Left ventricle myocardium superior (tissue), 1 donor: Measurements from ENCODE around the gene EBF3. TPM values are rescaled to one million over a fixed set of nuclear protein-coding genes. Genes with fewer than 3 reads are reported as not detected.

ENCODE experiments used
- ATAC-seq: fragments of 200-7000 bp; cut with Tn5 transposase; one replicate; pipeline ENCODE4 v1.9.1; 2020; ENCODE audit warnings: mild to moderate bottlenecking, moderate library complexity
- DNase-seq: peaks from one replicate; pipeline ENCODE4 v3.0.0-alpha.2; 2020
- intact Hi-C: fragments of 100-400 bp; cut with micrococcal nuclease; formaldehyde crosslinking; loops from one replicate; pipeline ENCODE4 v1.11.0; 2022
- total RNA-seq: library from RNA; stranded (reverse); fragmentation: NEBNext Ultra II Directional; extraction: Animal tissue kit (Norgen Biotek cat#: 25700); gene quantifications from one replicate; pipeline ENCODE4 v1.2.1, GENCODE V29; 2021
- donor health status: DM: no; HTN: yes; CAD: no; lungs with severe emphysema.

EBF3 gene
- total RNA-seq, 1 donor from 2014 or later = 7.1 TPM

DNA sequence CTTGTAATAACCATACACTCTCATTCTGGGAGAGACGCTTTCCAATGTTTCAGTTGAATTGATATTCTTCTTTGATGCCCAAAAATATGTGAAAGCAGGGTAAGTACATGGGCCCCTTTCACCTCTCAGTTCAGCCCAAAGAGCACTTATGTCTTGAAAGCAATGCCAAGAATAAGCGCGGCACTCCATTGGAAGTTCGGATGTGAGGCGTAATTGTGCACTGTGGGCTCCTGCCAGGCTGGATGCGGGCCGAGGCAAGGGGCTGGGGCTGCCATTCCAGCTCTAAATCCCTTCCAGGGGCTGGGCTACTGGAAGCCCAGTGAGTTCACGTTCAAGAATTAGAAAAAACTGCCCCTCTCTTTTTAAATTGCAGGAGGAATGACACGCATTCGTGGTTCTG is 113.8 kb downstream of the EBF3 start:
- DNase-seq = no peak
- no peak for ATAC-seq
- intact Hi-C loops = no loop called here

DNA sequence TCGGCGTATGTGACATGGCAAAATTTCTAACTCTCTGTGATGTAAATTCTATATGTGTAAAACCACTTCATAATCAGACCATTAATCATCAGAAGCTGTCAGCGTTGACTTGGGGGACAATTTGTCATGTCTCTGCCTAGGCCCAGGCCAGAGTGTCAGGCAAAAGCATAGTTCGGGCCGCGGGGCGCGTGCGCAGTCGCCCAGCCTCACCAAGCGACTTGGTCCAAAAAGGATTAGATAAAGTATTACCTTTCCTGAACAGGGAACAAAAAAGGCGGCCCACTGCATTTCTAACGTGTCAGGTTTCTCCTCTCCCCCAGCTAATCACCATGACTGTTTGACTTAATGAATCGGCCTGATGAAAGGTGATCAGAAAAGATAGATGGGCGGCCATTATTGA is 114.2 kb downstream of the EBF3 start:
- ATAC-seq = no peak
- no peak for DNase-seq
- intact Hi-C loops = no loop called here

DNA sequence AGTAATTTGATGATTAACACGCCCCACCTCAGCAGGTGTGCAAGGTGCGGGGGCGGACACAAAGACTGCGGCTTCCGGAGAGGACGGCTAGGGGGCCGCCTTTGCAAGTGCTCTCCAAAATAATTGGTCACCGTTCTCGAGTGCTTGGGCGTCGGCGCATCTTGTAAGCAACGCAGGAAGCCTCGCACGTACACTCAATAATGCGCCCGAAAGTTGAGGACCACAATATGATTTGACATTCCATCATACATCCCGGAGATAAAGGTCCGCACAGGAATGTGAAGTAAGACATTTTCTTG is 114.7 kb downstream of the EBF3 start:
- DNase-seq = no peak
- intact Hi-C loops = no loop called here
- ATAC-seq = no peak

DNA sequence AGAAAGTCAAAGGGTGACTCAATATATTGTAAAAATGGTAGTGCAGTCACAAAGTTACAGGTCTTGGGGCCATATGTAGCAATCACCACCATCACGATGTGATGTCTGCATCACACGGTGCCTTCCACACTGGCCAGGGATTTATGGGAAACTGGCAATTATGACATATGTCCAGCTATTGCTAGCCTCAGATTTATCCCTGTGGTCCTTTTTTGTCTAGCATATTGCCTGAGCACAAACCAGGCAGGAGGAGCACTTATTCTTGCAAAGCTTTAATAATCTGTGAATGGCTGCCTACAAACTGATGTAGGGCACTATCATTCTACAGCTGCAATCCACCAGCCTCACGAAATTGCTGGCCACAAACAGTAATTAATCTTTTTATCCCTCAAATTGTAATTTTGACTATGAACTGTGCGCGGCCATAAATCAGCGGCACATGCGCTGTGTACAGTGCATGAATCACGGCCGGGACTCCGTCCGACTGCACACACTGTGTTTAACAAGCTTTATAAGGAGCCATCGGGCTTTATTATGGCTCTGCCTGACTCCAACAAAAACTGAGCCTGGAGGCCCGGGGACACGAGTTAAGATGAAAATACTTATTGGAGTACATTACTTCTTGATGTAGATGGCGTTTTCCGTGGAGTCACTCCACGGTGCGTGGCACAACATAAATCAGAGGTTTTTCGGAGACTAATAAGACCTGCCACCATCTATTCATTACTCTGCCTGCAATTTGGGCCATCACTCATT is 115.2 kb downstream of the EBF3 start:
- DNase-seq (no peak), ATAC-seq (no peak)
- intact Hi-C loops = no loop called here

DNA sequence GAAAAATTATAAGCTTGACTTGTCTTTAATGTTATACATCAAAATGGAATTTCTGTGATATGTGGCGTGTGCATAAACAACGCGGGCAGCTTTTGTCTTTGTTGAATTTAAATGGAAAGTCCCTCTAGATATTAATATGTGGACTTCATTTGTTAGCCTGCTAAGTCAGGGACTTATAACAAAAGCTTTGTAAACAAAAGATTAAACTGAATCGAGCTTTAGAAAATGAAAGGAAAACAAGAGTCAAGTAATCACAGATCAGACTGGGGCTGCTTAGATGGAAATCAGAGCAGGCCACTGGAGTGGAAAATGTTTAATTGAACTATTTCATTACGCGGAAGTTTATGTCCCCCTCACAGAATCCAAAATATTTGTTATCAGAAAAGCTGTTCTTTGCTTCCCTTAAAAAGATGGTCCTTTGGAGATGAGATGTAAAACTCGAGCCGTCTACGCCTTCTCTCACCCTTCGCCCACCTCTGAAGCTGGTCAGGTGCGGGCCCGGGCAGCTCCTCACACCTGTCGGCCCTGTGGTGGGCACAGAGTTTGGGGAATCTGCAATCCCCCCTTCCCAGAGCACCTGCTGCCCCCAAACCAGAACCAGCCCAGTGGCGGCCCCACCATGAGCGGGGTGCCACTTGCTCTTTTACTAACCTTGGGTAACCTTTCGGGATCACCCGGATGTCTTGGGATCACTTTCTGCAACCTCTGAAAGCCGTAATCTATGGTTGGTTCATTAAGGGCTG is 116.2 kb downstream of the EBF3 start:
- no peak for ATAC-seq
- intact Hi-C loops = no loop called here

DNA sequence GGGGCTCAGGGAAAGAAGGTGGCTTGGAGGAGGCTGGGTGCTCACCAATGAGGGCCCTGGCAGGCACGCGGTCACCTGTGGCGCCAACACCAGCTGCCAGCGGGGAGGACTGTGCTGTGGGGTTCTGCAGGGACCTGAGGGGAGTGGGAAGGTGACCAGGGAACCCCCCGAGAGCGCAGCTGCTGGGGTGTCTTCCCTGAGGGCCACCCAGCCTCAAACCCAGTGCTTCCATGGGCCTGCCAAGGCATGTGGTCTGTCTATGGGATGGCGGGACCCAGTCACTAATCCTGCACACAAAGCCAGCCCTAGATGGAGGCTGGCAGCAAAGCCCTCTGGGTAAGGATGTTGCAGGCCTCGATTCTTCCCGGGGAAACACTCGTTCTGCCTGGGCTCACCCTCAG is 117.1 kb downstream of the EBF3 start:
- intact Hi-C loops = no loop called here
- ATAC-seq (no peak), DNase-seq (no peak)

More for the DNA sequence above, 116.2 kb downstream of the EBF3 start:
- no peak for DNase-seq

DNA sequence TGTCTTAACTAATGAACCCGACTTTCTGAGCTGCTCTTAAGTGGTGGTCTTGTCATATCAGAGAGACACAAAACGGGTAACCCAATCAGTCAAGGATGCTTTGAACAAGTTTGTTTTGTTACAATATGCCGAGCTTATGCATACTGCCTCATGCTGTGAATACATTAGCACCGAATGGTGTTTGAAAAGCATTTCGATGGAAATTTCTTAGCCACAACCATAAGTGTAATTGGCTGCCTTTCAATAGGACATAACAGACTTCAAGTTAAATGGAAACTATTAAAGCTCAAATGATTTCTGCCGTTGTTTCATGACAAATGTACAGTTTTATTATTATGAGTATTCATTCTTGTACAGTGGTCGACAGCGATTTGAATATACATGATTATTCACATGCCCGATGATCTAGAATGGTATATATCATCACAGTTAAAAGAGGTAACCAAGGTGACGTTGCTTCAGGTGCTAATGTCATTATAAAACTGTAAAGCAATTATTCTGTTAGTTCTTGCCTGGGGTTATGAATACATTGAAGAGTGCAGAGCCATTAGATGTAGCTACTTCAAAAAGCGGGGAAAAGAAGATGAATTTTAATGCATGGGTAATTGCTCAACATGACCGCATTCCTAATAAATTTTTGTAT is 118.8 kb downstream of the EBF3 start:
- intact Hi-C loops = no loop called here
- DNase-seq = no peak

DNA sequence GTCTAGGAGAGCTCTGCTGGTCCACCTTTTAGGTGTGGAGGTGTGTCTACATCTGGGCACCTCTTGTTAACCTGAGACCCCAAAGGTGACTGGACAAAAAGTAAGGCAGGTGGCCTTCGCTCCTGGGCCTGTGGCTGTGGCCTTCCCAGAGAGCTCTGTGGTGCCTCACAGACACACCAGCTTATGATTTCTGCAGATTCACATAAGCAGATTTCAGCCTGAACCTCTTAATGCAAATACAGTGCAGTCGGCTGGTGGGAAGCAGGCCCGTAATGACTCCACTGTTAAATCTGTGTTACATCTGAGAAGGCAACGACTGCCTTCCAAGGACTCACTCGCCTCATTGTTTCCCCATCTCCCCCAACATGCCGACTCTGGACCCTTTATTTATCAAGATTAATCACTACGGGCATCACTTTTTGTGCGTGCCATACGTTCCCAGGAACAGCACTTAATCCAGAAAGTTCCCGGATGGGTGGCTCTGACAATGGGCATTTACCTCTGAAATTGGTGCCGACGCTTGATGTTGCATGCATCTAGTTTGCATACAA is 119.8 kb downstream of the EBF3 start:
- no peak for ATAC-seq
- no peak for DNase-seq
- intact Hi-C loops = no loop called here

More for the DNA sequence above, 118.8 kb downstream of the EBF3 start:
- ATAC-seq = no peak

DNA sequence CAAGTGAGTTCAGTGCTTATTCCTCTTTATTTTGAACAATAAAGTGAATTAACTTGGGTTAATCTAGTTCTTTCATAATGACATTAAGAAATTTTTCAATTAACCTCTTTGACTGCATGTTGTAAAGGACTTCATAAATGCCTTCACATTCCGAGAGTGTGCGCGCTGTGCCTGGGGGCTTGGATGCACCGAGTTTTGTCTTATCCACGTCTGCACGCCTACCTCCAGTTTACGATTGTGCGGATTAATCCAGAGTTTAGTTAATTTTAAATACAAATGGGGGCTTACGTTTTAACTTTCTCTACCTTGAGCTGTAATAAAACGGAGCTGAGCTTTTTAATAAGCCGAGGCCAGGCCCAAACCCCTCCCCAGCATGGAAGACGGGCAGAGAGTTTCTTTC is 120.4 kb downstream of the EBF3 start:
- DNase-seq = no peak
- no peak for ATAC-seq
- intact Hi-C loops = no loop called here

DNA sequence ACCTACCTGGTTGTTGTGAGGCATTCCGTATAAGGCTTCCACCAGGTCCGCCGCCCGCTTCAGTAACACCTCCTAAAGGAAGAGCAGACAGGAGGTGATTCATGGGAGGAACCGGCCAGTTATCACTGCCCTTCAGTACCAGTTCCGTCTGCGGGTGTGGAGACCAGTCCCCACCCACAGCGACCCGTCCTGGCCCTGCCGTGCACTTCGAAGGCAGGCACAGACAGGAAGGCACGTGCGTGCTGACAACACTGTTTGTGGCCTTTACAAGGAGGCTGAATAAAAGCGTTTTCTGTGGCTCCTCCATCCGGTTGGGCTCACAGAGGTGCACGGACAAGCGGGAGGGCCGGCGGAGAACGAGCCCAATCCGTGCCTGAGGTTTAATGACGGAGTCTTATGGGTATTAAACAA is 120.9 kb downstream of the EBF3 start:
- no peak for ATAC-seq
- intact Hi-C loops = no loop called here
- DNase-seq = no peak

DNA sequence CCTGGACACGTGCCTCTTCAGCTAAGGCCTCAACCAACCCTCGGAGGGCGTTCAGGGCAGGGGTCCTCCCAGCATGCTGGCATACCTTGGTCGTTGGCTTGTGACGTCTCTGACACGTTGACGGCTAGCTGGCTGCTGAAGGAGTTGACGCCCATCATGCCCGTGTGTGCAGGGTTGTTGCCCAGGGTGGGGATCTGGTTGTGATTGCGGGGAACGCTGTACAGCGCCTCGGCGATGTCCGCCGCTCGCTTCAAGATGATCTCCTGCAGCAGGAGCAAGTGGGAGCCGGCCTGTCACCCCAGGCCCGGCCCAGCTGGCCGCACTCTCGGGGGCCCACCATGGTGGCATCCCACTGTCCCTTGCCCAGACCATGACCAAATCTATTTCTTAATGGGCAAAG is 122.0 kb downstream of the EBF3 start:
- DNase-seq = no peak
- intact Hi-C loops = no loop called here
- ATAC-seq = no peak

DNA sequence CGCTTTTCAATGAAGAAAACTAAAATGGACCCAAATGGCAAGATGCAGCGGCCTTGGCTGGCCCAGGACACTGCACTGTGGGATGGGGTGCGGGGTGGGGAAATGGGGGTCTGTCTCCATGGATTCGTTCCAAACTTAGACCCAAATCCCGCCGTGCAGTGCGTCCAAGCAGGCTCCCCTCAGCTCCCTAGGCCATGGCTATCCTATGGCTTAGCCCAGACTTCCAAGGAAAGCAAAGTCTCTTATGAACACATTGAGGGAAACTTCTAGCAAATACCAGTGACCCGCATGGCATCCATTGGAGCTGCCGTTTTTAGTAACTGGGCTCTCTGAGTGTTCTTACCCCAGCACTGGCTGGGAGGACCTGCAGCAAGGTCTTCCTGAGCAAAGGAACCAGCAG is 122.5 kb downstream of the EBF3 start:
- intact Hi-C loops = no loop called here
- no peak for DNase-seq
- ATAC-seq = no peak

DNA sequence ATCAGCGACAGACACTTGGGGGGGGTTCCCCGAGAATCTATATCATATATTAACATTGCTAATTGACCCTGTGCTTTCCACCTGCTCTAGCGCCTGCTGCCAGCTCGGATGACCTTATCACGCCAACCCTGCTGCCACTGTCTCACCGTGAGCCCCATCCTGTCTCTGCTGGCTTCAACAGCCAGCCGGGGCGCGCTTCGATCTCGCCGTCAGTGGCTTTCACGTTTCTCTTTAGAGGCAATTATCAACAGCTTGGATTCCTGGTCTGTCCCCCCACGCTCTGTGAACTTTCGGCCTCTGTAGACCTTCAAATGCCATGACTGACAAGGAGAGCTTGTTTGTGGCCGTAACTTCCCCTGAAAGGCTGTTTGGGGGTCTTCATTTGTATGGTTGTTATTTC is 123.0 kb downstream of the EBF3 start:
- intact Hi-C loops = no loop called here
- ATAC-seq (no peak), DNase-seq (no peak)

DNA sequence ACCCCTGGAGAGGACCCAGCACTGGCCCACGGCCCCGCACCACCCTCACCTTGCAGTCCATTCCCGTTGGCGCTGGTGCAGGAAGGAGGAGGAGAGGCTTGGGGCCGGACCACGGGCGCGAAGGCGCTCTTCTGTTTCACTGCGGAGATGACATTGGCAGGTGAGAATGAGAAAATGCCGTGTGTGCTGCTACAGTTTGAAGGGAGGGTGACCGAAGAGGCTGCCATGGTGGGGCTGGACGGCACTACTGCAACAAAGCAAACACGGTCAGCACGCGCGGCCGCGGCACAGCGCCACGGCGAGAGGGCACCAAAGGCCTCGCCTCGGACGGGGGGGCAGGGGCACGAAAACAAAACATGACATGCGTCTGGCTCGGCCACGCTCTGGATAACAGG is 123.9 kb downstream of the EBF3 start:
- intact Hi-C loops = no loop called here
- no peak for ATAC-seq
- no peak for DNase-seq

DNA sequence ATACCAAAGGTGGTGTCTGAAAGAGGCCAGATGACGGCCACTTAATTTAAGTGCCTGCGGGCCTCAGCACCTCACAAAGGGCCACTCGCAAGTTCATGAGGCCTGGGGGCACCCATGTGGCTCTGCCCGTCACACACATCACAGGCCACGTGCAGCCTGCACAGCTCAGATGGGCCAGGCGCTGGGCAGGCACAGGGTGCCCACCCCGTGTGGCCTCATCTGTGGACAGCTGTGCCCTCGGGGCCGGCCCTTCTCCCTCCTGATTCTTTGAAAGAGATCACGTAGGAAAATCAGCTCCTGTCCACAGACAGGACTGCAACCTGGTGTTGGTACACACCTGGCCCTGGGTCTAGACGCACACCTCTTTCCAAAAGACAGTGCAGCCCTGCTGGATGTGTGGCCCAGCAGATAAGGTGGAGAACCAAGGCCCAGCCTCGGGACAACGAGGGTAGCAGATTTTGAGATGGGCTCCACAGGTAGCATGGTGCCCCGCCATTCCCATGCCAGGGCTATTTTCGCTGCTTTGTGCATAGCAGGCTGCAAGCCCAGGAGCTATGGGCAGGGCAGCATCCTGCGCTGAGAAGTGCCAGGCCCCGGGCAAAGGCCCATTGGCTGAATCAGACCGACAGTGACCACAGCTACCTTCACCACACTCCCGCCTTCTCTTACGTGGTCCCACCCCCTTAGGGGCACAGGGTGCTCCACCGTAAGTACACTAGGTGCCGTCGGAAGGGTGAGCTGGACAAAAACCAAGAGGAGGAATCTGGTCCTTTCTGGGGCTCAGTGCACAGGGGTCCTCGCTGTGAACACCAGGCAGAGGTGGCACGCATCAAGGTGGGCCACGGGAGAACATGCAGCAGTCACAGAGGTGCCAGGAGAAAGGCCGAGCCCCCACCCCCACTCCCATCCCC is 124.5 kb downstream of the EBF3 start:
- ATAC-seq = no peak
- DNase-seq = no peak
- intact Hi-C loops = no loop called here

DNA sequence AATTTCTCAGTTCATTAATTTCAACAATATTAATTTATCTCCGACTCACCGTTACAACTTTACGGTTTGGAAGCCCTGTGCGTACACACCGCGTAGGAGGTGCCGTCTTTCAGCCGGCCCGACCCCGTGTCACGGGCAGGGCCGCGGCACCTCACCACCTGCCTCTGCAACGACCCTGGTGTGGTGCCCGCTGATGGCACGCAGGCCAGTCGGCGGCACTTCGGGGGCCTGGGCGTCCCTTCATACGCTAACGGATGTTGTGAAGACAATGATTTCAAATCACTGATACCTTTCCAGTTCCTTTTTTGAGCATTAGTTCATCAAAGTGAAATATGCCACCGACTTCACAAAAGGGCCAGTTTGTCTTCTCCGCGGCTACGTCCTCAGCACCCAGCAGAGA is 125.3 kb downstream of the EBF3 start:
- ATAC-seq = no peak
- no peak for DNase-seq
- intact Hi-C loops = no loop called here

DNA sequence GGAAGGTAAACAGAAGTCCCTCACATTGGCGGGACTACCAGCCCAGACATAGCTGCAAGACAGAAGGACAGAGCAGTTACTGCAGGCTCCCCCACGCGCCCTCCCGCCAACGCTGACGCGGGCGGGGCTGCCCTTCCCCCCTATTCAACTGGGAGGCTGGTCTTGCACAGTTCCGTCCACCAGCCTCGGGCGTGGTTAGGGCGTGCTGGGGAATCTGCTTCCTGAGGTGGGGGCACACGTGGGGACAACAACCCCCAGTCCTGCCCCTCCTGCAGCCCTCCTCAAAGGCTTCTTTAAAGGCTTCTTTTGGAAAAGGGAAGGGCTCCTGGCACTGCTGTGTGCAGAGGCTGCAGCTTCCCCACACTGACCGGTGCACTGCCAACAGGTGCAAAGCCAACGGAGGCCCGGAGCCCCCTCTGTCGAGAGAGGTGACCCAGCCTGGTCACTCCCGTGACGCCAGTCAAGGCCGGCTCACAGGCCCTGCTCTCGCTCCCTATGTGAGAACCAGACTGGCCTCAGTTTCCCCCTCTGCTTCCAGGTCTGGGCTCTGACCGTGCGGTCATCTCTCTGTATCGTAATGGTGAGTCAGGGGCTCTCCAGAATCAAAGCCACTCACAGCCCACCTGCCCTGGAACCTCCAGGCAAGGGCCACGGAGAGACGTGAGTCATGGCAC is 126.0 kb downstream of the EBF3 start:
- no peak for DNase-seq
- ATAC-seq = no peak
- intact Hi-C loops = no loop called here

DNA sequence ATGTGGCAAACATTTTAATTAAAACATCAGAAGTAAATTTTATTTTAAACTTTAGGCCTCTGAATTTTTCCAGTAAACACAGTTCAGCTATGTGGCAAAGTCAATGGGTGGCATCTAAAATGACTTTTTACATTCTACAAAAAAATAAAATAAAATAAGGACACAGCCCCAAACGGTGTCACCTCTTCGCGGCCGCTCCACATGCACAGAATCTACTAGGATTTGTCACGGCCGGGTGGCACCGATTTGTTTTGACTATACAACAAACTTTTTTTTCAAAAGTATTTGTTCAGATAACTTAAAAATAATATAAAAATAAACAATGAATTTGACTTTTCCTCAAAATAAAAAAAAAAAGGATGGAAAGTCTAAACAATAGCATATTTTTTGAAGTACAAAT is 127.8 kb downstream of the EBF3 start:
- intact Hi-C loops = no loop called here
- no peak for DNase-seq
- ATAC-seq = no peak
